ENCODE data around the gene MRS2. TPM values are rescaled to one million over a fixed set of nuclear protein-coding genes. Genes with fewer than 3 reads are reported as not detected.

The MRS2 gene
- 18.7 to 23.8 TPM (median 20.1 TPM) in 5 replicates for total RNA-seq (2022; extraction: Qiagen RNA extraction; ENCODE audit: low read depth)

GRCh38 chr6:24402697-24403500 is at the start of gene MRS2:
Gene MRS2, plus strand, starts transcription at chr6:24402936. Its CDS starts 111 bp downstream, at chr6:24403047.

GRCh38 chr6:24357336-24358218 is 45.2 kb upstream of the MRS2 start, which contains the start of gene DCDC2:
Gene DCDC2, minus strand, starts transcription at chr6:24358059. Its CDS starts 309 bp downstream, at chr6:24357750.

Other genes starting within 250 kb of the MRS2 start
- gene DCDC2, start 44.9 kb upstream of the MRS2 start, total RNA-seq (2022; extraction: Qiagen RNA extraction; ENCODE audit: low read depth): 2.0 to 3.3 TPM (median 2.5 TPM) in 5 replicates
- gene GPLD1, start 86.6 kb downstream of the MRS2 start, total RNA-seq (2022; extraction: Qiagen RNA extraction; ENCODE audit: low read depth): 0.60 to 1.6 TPM (median 0.93 TPM) in 5 replicates
- 5.2 to 8.4 TPM (median 7.1 TPM) in 5 replicates for gene ALDH5A1, start 92.0 kb downstream of the MRS2 start, total RNA-seq (2022; extraction: Qiagen RNA extraction; ENCODE audit: low read depth)
- gene KIAA0319, start 243.3 kb downstream of the MRS2 start, total RNA-seq (2022; extraction: Qiagen RNA extraction; ENCODE audit: low read depth): 2.3 to 2.7 TPM (median 2.4 TPM) in 5 replicates

Measured in A549 treated with ZK216348 at 1 μM for 4 hours (cell line).